ENCODE measurements around the gene TRIM67.

Gene TRIM67

DNA sequence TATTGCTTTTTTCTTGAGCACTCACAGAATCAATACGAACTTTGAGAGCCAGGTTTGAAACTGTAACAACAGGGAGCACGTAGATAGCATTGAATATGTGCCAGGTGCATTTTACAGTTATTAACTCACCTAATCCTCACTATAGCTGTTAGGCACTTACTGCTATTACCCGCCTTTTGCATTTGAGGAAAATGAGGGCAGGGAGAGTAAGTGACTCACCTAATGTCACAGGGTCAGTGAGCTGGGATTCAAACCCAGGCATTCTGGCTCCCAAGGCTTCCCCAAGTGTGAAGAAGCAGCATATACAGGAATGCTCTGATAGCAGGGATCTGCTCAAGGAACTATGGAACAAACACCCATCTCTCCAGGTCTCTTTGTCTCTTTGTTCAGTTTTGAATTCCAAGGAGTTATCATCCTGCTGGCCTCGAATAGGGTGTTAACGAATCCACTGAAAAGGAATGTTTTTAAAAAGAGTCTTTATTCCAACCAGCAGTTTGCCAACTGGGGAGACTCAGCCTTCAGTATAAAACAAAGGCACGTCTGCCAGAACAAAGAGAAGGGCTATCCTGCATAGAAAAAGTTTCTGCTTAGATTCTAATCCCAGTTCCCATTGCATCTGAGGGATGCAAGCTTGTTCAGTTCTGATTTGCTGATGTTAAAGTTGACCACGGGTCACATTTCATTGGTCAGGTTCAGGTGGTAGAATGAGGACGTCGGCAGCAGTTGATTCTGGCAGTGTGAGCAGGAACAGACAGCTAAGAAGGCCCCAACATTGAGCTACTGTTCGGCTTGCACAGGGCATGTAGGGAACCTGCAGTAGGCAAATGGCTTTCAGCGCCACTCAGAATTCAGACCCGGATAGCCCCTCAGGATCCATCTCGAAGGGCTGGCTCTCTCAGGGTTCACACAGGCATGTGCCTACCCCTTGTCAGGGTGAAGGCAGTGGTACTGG, 22.1 kb downstream of the TRIM67 start:
- DNase-seq (ENCODE audit: low spot score): no peak

DNA sequence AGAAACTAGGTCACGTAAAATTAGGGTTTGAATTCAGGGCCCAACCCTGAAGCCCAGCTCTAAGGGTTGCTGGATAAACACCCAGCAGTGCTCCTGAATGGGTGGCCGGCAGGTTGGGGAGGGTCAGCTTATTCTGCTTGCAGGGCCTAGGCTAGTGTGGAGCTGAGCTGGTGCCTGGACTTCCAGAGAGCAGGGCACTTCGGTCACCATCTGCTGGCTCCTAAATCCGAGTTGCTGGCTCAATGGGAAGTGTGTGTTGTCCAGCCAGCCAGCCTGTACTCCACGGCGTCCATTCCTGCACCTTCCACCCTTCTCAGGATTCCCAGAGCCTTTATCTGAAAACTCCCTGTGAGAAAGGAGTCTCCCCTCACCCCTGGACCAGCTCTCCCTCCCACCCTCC, 23.0 kb downstream of the TRIM67 start:
- DNase-seq (ENCODE audit: low spot score): no peak

DNA sequence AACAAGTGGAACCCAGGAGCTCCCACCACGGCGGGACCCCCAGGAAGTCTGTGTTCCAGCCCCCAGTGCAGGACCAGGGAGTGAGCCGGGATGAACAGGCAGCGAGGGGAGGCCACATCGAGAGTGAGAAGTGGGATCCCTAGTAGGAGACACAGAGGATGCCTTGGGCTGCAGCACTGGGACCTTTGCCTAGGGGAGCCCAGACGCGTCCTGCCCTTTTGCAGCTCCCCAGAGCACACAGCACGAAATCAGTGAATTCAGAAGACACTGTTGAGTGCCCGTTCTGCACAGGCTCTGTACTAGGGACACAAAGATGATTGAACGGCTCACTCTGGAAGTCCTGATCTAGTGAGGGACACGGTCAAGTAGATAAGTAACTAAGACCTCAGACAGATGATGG, 23.5 kb downstream of the TRIM67 start:
- DNase-seq (ENCODE audit: low spot score): no peak

DNA sequence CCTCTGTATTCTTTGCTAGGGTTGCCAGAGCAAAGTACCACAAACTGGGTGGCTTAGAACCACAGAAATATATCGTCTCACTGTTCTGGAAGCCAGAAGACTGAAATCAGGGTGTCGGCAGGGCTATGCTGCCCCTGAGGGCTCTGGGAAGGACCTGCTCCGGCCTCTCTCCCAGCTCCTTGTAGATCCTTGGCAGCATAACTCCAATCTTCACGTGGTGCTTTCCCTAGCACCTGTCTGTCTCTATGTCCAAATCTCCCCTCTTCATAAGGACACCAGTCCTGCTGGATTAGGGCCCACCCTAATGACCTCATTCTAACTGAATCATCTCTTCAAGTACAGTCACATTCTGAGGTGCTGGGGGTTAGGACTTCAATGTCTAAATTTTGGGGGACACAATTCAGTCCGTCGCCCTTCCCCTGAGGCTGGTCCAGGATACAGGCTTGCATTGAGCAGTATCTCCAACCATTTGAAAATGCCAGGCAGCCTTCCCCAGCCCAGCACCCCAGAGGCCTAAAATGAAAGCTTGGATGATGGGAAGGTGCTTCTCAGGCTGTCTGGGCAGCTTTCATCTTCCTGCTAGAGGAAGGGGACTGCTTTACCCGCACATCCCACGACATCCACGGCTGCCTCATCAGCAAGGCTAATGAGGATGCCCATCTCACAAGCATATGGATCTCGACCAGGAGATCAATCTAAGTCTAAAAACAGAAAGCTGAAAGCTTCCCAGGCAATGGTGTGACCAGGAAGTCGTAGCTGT, 24.7 kb downstream of the TRIM67 start:
- no peak for DNase-seq (ENCODE audit: low spot score)

DNA sequence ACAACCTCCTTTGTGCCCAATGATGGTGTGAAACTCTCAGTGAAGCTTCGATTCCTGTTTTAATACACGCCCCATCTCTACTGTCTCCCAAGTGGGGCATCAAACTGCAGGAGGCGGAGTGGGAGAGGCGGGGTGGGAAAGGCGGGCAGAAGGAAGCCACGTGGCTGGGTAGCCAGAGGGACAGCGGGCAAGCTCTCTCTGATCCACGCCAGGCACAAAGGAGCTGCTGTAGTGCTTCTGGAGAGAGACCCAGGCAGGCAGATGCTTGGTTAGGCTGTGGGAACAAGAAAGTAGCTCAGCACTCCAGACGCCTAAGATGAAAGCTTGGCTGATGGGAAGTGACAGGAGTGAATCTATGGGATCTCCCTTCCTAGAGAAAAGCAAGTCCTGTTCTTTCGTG, 25.7 kb downstream of the TRIM67 start:
- no peak for DNase-seq (ENCODE audit: low spot score)

DNA sequence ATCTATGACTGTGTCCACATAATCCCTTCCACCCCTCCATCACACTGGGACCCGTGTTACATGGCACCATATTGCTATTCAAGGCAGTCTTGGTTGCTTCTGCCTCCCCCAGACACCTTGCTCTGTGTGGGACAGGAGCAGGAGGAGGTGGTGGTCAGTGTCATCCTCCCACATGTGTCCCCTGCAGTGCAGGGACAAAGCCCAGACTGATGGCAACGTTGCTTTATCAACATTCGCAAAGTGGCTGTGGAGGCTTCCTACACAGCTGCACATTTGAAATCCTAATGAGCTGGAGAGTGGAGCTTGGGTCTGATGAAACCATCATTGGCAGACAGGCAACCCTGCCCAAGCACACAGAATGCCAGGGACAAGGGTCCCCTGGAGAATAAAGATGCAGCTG, 26.2 kb downstream of the TRIM67 start:
- no peak for DNase-seq (ENCODE audit: low spot score)

DNA sequence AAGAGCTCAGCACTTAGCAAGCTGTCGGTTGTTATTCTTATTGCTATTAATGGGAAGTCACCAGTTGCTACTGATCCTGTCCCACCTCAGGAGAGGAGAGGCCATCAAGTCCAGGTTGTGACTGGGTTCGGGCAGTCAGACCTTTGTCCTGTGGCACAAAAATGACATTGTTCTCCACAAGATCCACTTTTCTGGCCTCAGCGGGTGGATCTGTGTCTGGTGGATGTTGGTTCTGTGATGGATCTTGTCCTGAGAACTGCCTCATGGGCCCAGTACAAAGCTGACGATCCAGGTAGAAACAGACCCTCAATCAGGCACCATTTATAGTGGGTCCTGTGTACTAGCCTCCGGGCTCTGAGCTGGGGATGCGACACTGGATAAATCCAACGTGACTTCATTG, 26.9 kb downstream of the TRIM67 start:
- no peak for DNase-seq (ENCODE audit: low spot score)

DNA sequence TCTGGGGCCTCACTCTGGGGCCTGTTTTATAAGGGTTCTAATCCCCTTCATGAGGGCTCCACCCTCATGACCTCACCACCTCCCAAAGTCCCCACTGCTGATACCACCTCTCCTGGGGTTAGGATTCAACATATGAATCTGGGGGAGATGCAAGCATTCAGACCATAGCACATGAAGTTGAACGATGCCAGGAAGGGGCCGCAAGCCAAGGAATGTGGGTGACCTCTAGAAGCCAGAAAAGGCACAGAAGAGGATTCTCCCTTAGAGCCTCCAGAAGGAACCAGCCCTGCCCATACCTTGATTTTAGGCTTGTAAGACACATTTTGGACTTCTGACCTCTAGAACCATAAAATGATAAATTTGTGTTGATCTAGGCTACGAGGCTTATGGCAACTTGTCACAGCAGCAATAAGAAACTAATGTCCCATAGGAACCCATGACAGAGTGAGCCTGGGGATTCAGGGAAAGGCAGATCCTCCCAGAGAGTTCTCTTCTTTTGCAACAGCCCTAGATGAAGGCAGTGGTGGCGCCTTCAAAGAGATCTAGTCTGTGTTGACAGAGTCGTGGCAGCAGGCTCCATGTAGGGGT, 27.9 kb downstream of the TRIM67 start:
- DNase-seq (ENCODE audit: low spot score): no peak

DNA sequence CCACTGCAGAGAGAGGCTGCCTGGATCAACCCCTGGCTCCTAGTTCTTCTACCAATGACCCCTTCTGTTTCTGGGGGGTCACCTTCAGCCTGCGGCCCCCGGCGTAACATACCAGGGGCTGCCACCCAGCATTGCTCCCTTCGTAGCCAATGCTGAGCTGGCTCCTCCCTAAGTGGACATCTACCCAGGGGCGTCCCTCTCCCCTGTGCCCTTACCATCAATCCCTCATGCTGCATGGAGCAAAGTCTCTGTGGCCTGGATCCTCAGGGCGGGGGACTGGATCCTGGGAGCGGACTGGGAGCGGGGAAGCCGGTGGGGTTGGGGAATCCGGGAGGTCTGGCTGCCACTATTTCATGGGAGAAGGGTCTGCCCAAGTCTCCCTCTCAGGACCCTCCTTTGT, 28.6 kb downstream of the TRIM67 start:
- DNase-seq (ENCODE audit: low spot score): no peak

DNA sequence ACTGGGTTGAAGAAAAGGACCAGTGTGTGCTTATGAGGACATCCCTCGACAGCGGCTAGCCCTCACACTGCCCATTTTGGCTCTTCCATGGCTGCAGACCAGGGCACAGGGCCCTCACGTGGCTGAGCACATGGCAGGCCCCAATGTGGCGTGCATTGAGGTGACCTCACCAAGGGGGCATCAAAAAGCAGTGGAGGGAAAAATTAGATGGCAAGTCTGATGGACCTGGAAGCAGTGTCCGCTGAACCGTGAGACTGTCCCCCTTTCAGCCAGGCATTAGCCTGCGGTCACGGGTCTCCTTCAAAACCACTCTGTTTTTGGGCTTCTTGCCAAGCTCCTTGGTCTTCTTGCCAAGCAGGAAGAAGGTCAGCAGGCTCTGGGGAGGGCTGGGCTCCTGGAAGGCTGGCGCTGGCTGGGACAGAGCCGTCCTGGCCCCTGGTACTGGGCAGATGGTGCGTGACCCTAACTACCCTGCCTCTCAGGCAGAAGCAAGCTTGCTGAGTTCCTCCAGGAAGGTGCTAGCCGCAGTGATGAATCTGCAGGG, 30.8 kb downstream of the TRIM67 start:
- no peak for DNase-seq (ENCODE audit: low spot score)

DNA sequence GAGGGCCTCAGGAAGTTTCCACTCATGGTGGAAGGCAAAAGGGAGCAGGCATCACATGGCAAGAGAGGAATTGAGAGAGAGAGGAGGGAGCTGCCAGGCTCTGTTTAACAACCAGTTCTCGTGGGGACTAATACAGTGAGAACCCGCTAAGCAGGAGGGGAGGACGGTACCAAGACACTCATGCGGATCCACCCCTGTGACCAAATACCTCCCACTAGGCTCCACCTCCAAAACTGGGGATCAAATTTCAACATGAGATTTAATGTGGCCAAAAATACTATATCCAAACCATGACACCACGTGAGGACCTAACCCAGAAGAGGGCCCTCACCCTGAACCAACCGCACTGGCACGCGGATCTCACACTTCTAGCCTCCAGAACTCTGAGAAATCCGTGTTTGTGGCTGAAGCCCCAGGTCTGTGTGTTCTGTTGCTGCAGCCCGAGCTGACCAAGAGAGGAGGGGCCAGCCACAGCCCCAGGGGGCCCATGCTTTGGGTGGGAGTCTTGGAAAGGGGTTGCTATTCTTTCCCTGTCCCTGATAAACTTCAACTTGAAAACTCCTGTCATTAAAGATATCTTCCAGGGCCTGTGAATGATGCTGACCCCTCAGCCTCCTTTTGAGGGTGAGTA, 32.0 kb downstream of the TRIM67 start:
- no peak for DNase-seq (ENCODE audit: low spot score)

DNA sequence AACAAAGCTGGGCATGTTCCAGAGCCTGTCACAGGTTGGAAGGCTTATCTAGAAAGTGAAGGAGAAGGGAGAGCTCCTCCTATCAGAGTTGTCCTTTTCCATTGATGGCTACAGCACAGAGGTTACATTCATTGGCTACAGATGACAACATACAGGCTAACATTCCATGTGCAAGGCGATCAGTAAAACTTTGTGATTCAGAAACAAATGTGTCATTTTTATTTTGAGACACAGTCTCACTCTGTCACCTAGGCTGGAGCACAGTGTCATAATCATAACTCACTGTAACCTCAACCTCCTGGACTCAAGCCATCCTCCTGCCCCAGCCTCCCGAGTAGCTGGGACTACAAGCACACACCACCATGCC, 32.6 kb downstream of the TRIM67 start:
- no peak for DNase-seq (ENCODE audit: low spot score)

DNA sequence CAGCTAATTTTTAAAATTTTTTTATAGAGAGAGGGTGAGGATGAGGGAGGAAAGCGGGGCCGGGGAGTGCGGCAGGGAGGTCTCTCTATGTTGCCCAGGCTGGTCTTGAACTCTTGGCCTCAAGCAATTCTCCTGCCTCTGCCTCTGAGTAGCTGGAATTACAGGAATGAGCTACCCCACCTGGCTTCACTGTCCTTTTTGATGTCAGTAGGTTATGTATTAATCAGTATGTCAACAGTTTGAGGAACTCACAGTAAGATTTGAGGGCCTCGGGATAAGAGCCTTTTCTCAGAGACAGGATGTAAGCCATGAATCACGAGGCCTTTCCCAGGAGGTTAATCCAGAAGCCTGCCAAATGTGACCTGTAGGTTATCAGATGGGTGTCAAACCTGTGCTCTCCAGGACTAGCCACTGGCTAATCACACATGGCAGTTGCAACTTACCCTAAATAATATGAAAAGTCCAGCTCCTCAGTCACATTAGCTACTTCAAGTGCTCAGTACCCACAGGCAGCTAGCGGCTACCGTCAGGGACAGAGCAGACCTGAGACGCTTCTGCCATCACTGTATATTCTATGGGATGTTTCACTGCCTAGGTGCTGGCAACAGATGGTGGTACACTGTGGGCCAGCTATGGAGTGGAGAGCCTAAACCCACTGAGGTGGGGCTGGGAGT, 33.1 kb downstream of the TRIM67 start:
- DNase-seq (ENCODE audit: low spot score): no peak

DNA sequence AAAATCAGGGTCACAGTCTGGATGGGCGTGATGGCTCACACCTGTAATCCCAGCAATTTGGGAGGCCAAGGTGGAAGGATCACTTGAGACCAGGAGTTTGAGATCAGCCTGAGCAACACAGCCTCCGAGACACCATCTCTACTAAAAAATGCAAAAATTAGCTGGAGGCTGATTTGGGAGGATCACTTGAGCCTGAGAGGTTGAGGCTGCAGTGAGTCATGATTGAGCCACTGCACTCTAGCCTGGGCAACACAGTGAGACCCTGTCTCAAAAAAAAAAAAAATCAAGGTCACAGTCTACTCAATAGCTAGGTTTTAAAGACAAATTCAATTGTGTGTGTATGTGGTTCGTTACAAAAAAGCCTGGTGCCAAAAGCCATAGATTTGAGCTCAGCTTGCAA, 34.4 kb downstream of the TRIM67 start:
- no peak for DNase-seq (ENCODE audit: low spot score)

DNA sequence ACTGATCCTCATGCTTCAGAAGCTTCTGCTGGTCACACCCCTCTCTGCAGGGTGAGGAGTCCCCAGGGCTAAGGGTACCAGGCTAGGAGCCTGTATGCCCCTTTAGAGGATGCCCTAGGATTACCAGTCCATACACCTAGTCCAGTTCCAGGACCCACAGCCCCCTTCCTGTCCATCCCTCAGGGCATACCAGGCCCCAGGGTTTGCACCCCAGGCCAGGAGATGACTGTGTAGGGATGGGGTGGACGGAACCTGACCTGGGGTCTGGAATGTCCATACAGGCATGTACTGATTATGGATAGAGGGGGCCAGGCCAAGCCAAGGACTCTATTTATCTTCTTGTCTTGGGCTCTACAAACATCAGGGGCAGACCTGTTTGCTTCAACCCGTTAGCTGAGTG, 34.9 kb downstream of the TRIM67 start:
- no peak for DNase-seq (ENCODE audit: low spot score)

DNA sequence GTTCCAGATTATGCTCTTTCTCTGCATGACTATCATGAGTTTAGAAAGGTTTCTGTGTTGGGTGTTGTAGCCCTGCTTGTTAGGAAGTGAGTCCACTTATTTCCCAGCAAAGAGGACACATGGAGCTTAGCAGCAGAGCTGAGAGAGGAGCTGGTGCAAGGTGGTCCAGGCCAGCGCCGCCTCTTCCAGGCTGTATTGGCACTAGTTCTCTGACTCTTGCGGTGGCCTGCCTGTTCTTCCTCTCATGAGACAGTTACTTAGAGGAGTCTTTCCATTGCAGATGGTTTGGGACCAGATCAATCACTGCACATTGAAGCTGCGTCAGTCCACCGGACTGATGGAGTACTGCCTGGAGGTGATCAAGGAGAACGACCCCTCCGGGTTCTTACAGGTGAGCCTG, 38.0 kb downstream of the TRIM67 start:
- DNase-seq (ENCODE audit: low spot score): no peak

DNA sequence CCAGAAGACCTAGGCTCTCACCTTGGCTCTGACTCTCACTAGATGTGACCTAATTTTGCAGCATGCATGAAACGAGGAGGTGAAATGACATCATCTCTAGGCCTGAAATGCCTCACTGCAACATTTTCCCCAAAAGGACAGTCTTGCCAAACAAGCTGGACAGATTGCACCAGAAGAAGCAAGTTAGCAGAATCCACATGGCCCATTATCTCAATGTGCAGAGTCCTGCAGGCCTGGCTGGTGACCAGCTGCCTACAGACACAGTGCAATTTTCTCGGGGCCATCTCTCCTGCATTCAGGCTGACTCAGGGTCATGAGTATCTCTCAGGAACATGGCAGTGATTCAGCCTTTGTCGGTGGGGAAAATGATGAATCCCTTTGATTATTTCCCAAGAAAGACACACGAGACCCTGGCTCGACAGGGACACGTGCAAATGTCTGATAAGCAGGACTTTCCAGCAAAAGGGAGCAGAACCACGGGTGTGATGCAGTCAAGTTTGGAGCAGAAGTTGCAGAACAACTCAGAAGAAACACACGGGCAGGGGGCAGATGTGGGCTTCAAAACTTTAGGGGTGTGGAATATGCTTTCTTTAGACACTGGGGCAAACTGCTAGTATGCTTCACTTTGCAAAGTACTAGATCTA, 38.7 kb downstream of the TRIM67 start:
- DNase-seq (ENCODE audit: low spot score): peak; percentile 24

DNA sequence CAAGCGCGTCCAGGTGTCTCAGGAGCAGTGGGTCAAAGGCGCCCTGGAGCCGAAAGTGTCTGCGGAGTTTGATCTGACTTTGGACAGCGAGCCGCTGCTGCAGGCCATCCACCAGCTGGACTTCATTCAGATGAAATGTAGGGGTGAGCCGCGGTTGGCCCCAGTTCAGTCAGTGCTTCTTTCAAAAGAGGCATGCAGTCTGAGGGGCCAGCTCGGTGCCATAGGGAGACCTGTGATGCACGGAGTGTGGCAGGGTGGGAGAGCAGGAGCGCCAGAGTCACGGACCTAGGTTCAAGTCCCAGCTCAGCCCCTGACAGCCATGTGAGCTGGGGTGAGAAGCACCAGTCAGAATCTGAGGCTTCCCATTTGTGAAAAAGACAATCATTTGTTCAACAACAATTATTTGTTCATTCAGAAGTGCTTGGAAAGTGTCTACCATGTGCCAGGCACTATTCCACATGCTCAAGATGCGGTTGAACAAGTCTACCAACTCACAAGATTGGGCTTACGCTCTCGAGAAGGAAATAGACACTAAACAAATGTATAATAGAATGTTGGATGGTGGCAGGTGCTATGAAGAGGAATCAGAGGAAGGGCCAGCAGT, 39.6 kb downstream of the TRIM67 start:
- no peak for DNase-seq (ENCODE audit: low spot score)

DNA sequence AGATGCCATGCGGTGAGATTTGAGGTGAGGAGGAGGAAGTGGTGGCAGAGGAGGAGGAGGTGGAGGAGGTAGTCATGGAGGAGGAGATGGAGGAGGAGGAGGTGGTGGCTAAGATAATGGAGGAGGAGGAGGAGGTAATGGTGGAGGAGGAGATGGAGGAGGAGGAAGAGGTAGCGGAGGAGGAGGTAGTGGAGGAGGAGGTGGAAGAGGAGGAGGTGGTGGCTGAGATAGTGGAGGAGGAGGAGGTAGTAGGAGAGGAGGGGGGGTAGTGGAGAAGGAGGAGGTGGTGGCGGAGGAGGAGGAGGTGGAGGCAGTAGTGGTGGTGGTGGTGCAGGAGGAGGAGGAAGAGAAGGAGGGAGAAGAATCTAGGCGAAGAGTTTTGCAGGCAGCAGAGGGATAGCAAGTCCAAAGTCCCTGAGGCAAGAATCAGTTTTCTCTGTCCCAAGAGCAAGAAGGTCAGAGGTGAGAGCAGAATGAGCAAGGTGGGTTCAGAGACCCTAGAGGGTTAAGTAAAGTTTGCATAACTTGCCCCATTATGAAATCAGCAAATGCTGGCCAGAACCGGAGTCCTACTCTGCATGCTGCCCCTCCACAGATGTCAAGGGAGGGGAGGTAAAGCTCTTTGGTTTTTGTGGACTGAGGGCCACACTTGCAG, 40.2 kb downstream of the TRIM67 start:
- no peak for DNase-seq (ENCODE audit: low spot score)

All from AG20443 (cell line).